ENCODE data around the gene ATP6V1G2.

The ATP6V1G2 gene

GRCh38 chr6:31532644-31533454, 13.6 kb downstream of the ATP6V1G2 start:
- no peak for DNase-seq (ENCODE audit: low read depth)
- H3K4me3 ChIP-seq (ENCODE audit: control insufficient read depth, low read depth, low read length), result no peak overlapping the region
- no peak for TF ChIP-seq CTCF (conservative IDR thresholded peaks at IDR 0.05; ENCODE audit: control insufficient read depth, insufficient read depth, low read depth, low read length)

GRCh38 chr6:31531771-31532643, 14.4 kb downstream of the ATP6V1G2 start:
- H3K4me3 ChIP-seq (ENCODE audit: control insufficient read depth, low read depth, low read length), result no peak overlapping the region
- DNase-seq (ENCODE audit: low read depth), result no peak
- TF ChIP-seq CTCF (conservative IDR thresholded peaks at IDR 0.05; ENCODE audit: control insufficient read depth, insufficient read depth, low read depth, low read length), result no peak

GRCh38 chr6:31531162-31531561, 15.2 kb downstream of the ATP6V1G2 start:
- H3K4me3 ChIP-seq (ENCODE audit: control insufficient read depth, low read depth, low read length), result no peak overlapping the region
- no peak for DNase-seq (ENCODE audit: low read depth)
- TF ChIP-seq CTCF (conservative IDR thresholded peaks at IDR 0.05; ENCODE audit: control insufficient read depth, insufficient read depth, low read depth, low read length), result no peak

GRCh38 chr6:31530659-31531058, 15.7 kb downstream of the ATP6V1G2 start:
- no peak for DNase-seq (ENCODE audit: low read depth)
- no peak overlapping the region for H3K4me3 ChIP-seq (ENCODE audit: control insufficient read depth, low read depth, low read length)

GRCh38 chr6:31529329-31530150, 16.9 kb downstream of the ATP6V1G2 start:
- no peak for TF ChIP-seq CTCF (conservative IDR thresholded peaks at IDR 0.05; ENCODE audit: control insufficient read depth, insufficient read depth, low read depth, low read length)
- H3K4me3 ChIP-seq (ENCODE audit: control insufficient read depth, low read depth, low read length), result no peak overlapping the region
- no peak for DNase-seq (ENCODE audit: low read depth)

More at GRCh38 chr6:31530659-31531058, 15.7 kb downstream of the ATP6V1G2 start:
- peak; percentile 8 for TF ChIP-seq CTCF (conservative IDR thresholded peaks at IDR 0.05; ENCODE audit: control insufficient read depth, insufficient read depth, low read depth, low read length)

- no peak within 1 kb of the TSS for H3K4me3 ChIP-seq (ENCODE audit: control insufficient read depth, low read depth, low read length)
- TF ChIP-seq CTCF (conservative IDR thresholded peaks at IDR 0.05; ENCODE audit: control insufficient read depth, insufficient read depth, low read depth, low read length), result no peak
- DNase-seq (ENCODE audit: low read depth), result no peak
Observed at GRCh38 chr6:31528821-31529328, 17.5 kb downstream of the ATP6V1G2 start, which contains the start of gene MCCD1. Gene MCCD1 (plus strand): TSS chr6:31528962. CDS start chr6:31529015, 53 bp downstream.
